GM12878 (cell line): Measurements from ENCODE around the gene KAZN. TPM values are rescaled to one million over a fixed set of nuclear protein-coding genes. Genes with fewer than 3 reads are reported as not detected.

ENCODE experiments used
- ATAC-seq: fragments of 200-7000 bp; cut with Tn5 transposase; 3 replicates; pipeline ENCODE4 v1.9.1; 2020; ENCODE audit warnings: mild to moderate bottlenecking, moderate library complexity
- BruUV-seq: library from RNA; stranded (reverse); fragments of 400-500 nt; replicated peaks from 2 replicates; lab custom pipeline; 2021; lab: Mats Ljungman, UMichigan
- CTCF ChIA-PET: fragments of 300-600 bp; sonication (Branson Sonifier 250); formaldehyde crosslinking; extraction: SDS; loops from one replicate; lab custom pipeline; 2021; ENCODE audit warnings: inconsistent platforms; lab: Yijun Ruan, JAX
- POLR2A ChIA-PET: fragments of 350-600 bp; formaldehyde crosslinking; extraction: SDS; loops from one replicate; lab custom pipeline; 2021; ENCODE audit warnings: inconsistent platforms; lab: Charles Lee
- RAD21 ChIA-PET: fragments of 300-600 bp; sonication (Branson Sonifier 250); formaldehyde crosslinking; loops from one replicate; lab custom pipeline; 2023; ENCODE audit warnings: antibody characterized with exemption; ENCODE audit not compliant: unreplicated experiment; lab: Charles Lee
- SMC1A ChIA-PET: fragments of 300-600 bp; sonication (Branson Sonifier 250); formaldehyde crosslinking; loops from one replicate; lab custom pipeline; 2023; ENCODE audit not compliant: unreplicated experiment, uncharacterized antibody; lab: Charles Lee
- DNase-seq: peaks from one replicate; pipeline ENCODE4 v3.0.0-alpha.2; 2011; ENCODE audit warnings: low read depth, low spot score
- FAIRE-seq: peaks from 3 replicates; lab custom pipeline; 2011; peaks lifted over from hg19 to GRCh38; lab: Jason Lieb, UNC
- H2AFZ ChIP-seq: 2 replicates; pipeline ENCODE4 v1.6.0; 2011; ENCODE audit warnings: low read depth, low read length, control low read depth; ENCODE audit not compliant: control insufficient read depth
- H3K27ac ChIP-seq: 2 replicates; pipeline ENCODE4 v1.5.1; 2011; ENCODE audit warnings: control low read depth; ENCODE audit not compliant: control insufficient read depth, insufficient read depth
- H3K27me3 ChIP-seq, 2 experiments: replicated peaks in 1 of 2; 2 replicates each; pipeline versions ENCODE4 v1.6.0 to v1.6.1; 2011; ENCODE audit warnings: low read length in 1 of 2; ENCODE audit not compliant: control insufficient read depth in 2 of 2, insufficient read depth in 2 of 2
- H3K36me3 ChIP-seq, 2 experiments: 2 replicates each; pipeline ENCODE4 v1.5.1; 2011; ENCODE audit warnings: low read length in 1 of 2; ENCODE audit not compliant: control insufficient read depth in 2 of 2, insufficient read depth in 2 of 2
- H3K4me1 ChIP-seq: 2 replicates; pipeline ENCODE4 v1.6.1; 2011; ENCODE audit warnings: mild to moderate bottlenecking, low read length, moderate library complexity, mixed read lengths; ENCODE audit not compliant: control insufficient read depth, insufficient read depth
- H3K4me2 ChIP-seq: 2 replicates; pipeline ENCODE4 v1.6.0; 2011; ENCODE audit warnings: control low read depth; ENCODE audit not compliant: control insufficient read depth, insufficient read depth
- H3K4me3 ChIP-seq: fragments of 200-600 bp; sonication (generic); 2 replicates; pipeline ENCODE4 v1.5.1; 2016
- H3K79me2 ChIP-seq: 2 replicates; pipeline ENCODE4 v1.6.0; 2011; ENCODE audit warnings: low read length; ENCODE audit not compliant: control insufficient read depth, insufficient read depth
- H3K9ac ChIP-seq: 2 replicates; pipeline ENCODE4 v1.8.0; 2011; ENCODE audit warnings: low read length, control low read depth, mixed read lengths; ENCODE audit not compliant: control insufficient read depth, insufficient read depth
- H3K9me3 ChIP-seq: replicated peaks from 3 replicates; pipeline ENCODE4 v1.5.1; 2011; ENCODE audit warnings: mild to moderate bottlenecking, low read length; ENCODE audit not compliant: control insufficient read depth, insufficient read depth
- H4K20me1 ChIP-seq: 2 replicates; pipeline ENCODE4 v1.6.0; 2011; ENCODE audit not compliant: control insufficient read depth, insufficient read depth
- ATF7 ChIP-seq: fragments of 450-650 bp; IDR thresholded peaks from 2 replicates; pipeline ENCODE4 v1.6.1; 2016; ENCODE audit warnings: low read depth, mild to moderate bottlenecking
- CTCF ChIP-seq, 3 experiments: IDR thresholded peaks in 2 of 3; conservative IDR thresholded peaks in 1 of 3; 2 replicates each; pipeline ENCODE4 v1.5.1; 2011; ENCODE audit warnings: low read depth in 3 of 3, low read length in 3 of 3, mild to moderate bottlenecking in 3 of 3, control low read depth in 2 of 3, moderate library complexity in 2 of 3, inconsistent platforms in 1 of 3, mixed read lengths in 1 of 3; ENCODE audit not compliant: control insufficient read depth in 2 of 3, insufficient read depth in 1 of 3; ENCODE audit errors: extremely low read depth in 1 of 3
- E2F4 ChIP-seq: IDR thresholded peaks from 2 replicates; pipeline ENCODE4 v1.6.1; 2012; ENCODE audit warnings: low read depth, low read length, improper control_type of control experiment
- IRF4 ChIP-seq: IDR thresholded peaks from 2 replicates; pipeline ENCODE4 v1.6.1; 2011; ENCODE audit warnings: low read depth, low read length
- SMC3 ChIP-seq: IDR thresholded peaks from 2 replicates; pipeline ENCODE4 v1.6.1; 2011; ENCODE audit warnings: low read length, improper control_type of control experiment, borderline replicate concordance
- SP1 ChIP-seq: IDR thresholded peaks from one replicate; pipeline ENCODE4 v1.6.1; 2011; ENCODE audit warnings: low read depth, low read length
- SREBF1 ChIP-seq: IDR thresholded peaks from 2 replicates; pipeline ENCODE4 v1.6.1; 2012; ENCODE audit warnings: mild to moderate bottlenecking, low read length
- TCF7 ChIP-seq: IDR thresholded peaks from 2 replicates; pipeline ENCODE4 v1.6.1; 2014; ENCODE audit warnings: antibody characterized with exemption, borderline replicate concordance
- WGBS: methylation state at CpG from one replicate; pipeline ENCODE4 v1.1.6; 2016; ENCODE audit warnings: low lambda C conversion rate; ENCODE audit not compliant: insufficient replicate concordance, insufficient coverage; ENCODE audit errors: missing lambda C conversion rate; 5-methylcytosine and 5-hydroxymethylcytosine counted together
- in situ Hi-C: fragments of 300-500 bp; cut with MboI; formaldehyde crosslinking; loops from 9 replicates; pipeline ENCODE4 v1.14.3; 2018; ENCODE audit warnings: mixed read lengths
- intact Hi-C: fragments of 100-400 bp; cut with micrococcal nuclease; formaldehyde crosslinking; loops from one replicate; pipeline ENCODE4 v1.14.2; 2022; ENCODE audit not compliant: unreplicated experiment
- polyA plus RNA-seq, 11 experiments: library from polyadenylated mRNA; depleted of rRNA in 4 of 11; unstranded in 6 of 11; stranded (reverse) in 5 of 11; fragments of >200 nt; fragmentation: Nextera tagmentation in 4 of 11; fragmentation: Illumina TruSeq in 1 of 11; extraction: Ambion mirVana in 4 of 11; extraction: Trizol in 1 of 11; gene quantifications; 1 replicate in 1 of 11; 2 replicates in 10 of 11; pipeline versions ENCODE4 v1.2.1 to v1.2.3, GENCODE V29; 2011 to 2016; ENCODE audit warnings: inconsistent platforms in 2 of 11, missing spikeins in 2 of 11, low read depth in 1 of 11
- total RNA-seq, 4 experiments: library from RNA; depleted of rRNA in 3 of 4; stranded (reverse); fragments of >200 nt in 3 of 4; fragmentation: Illumina TruSeq in 1 of 4; extraction: Trizol in 1 of 4; gene quantifications; 2 replicates each; pipeline versions ENCODE4 v1.2.1 to v1.2.3, GENCODE V29; 2013 to 2021

The KAZN gene
- total and polyA plus RNA-seq, 10 of the 15 experiments (the other 5 are each of a cell fraction or from before 2014, with no cell fraction given), result 0.72 to 4.0 (median 1.2) TPM

GRCh38 chr1:14871218-14871970, 272.9 kb downstream of the KAZN start:
- H3K27ac ChIP-seq, result no peak overlapping the region
- SMC1A ChIA-PET, result no interaction called here
- no peak for TF ChIP-seq E2F4
- TF ChIP-seq TCF7, result no peak
- TF ChIP-seq SREBF1, result no peak
- TF ChIP-seq SP1, result no peak
- no peak for TF ChIP-seq IRF4
- no peak for TF ChIP-seq CTCF (IDR thresholded peaks at IDR 0.05 in 2 of 3, conservative IDR thresholded peaks at IDR 0.05 in 1 of 3; ENCODE audit: control insufficient read depth in 2 of 3, extremely low read depth in 1 of 3, insufficient read depth in 1 of 3, low read depth in 3 of 3, low read length in 3 of 3)
- TF ChIP-seq ATF7, result no peak
- TF ChIP-seq SMC3, result no peak
- WGBS, result 7% methylated on average over 6 of the region's 6 CpGs
- no peak for DNase-seq
- POLR2A ChIA-PET, result interaction anchor here (0.6 kb wide), 1 partner anchor 19 kb away, joined by 3 read pairs; no protein-coding TSS in a partner anchor
- H3K9me3 ChIP-seq, result no peaks in the 10 kb centered on the region
- RAD21 ChIA-PET, result no interaction called here
- intact Hi-C loops, result no loop called here
- no peak overlapping the region for H2AFZ ChIP-seq
- no peaks in the 10 kb centered on the region for H4K20me1 ChIP-seq
- CTCF ChIA-PET, result no interaction called here
- FAIRE-seq, result no peak
- no peaks in the 10 kb centered on the region for H3K79me2 ChIP-seq
- no TSS peak for BruUV-seq
- H3K9ac ChIP-seq, result no peak overlapping the region
- H3K36me3 ChIP-seq, result no peaks in the 10 kb centered on the region
- ATAC-seq, result no peak
- no peaks in the 10 kb centered on the region for H3K4me1 ChIP-seq
- in situ Hi-C loops, result no loop called here
- H3K27me3 ChIP-seq, result no peaks in the 10 kb centered on the region; a peak in 1 of 4 replicates
- no peak overlapping the region for H3K4me2 ChIP-seq
- no peak overlapping the region for H3K4me3 ChIP-seq
